OCI-LY1 (cell line): ENCODE data around the gene APCDD1.

Source experiments
- H2AFZ ChIP-seq: fragments of 200-600 bp; sonication (generic), shearing (Covaris generic); 2 replicates; pipeline ENCODE4 v1.6.0; 2014; ENCODE audit warnings: antibody characterized with exemption, mild to moderate bottlenecking, low read length
- H3F3A ChIP-seq: fragments of 200-600 bp; sonication (generic), shearing (Covaris generic); 2 replicates; pipeline ENCODE4 v1.6.0; 2014; ENCODE audit warnings: mild to moderate bottlenecking, antibody characterized with exemption, low read length, moderate library complexity; ENCODE audit not compliant: insufficient read depth
- H3K27ac ChIP-seq: fragments of 200-600 bp; sonication (generic); 2 replicates; pipeline ENCODE4 v1.5.1; 2014; ENCODE audit warnings: low read length, mixed run types, mild to moderate bottlenecking, low read depth; ENCODE audit not compliant: poor library complexity, severe bottlenecking
- H3K27me3 ChIP-seq: fragments of 200-600 bp; sonication (generic); 2 replicates; pipeline ENCODE4 v1.6.0; 2014; ENCODE audit warnings: antibody characterized with exemption, mild to moderate bottlenecking, low read length, moderate library complexity; ENCODE audit not compliant: insufficient read depth
- H3K36me3 ChIP-seq: fragments of 200-600 bp; sonication (generic); 2 replicates; pipeline ENCODE4 v1.6.1; 2014; ENCODE audit warnings: mild to moderate bottlenecking, antibody characterized with exemption, low read length, moderate library complexity, mixed read lengths; ENCODE audit not compliant: insufficient read depth
- H3K4me1 ChIP-seq: fragments of 200-600 bp; sonication (generic); 2 replicates; pipeline ENCODE4 v1.5.1; 2014; ENCODE audit warnings: mild to moderate bottlenecking, low read length, moderate library complexity; ENCODE audit not compliant: insufficient read depth, severe bottlenecking
- H3K4me2 ChIP-seq: fragments of 200-600 bp; sonication (generic), shearing (Covaris generic); 2 replicates; pipeline ENCODE4 v1.6.1; 2014; ENCODE audit warnings: low read length
- H3K4me3 ChIP-seq: fragments of 200-600 bp; sonication (generic); 2 replicates; pipeline ENCODE4 v1.5.1; 2014; ENCODE audit warnings: low read length, low read depth, mild to moderate bottlenecking, mixed read lengths; ENCODE audit not compliant: poor library complexity, severe bottlenecking
- H3K79me2 ChIP-seq: fragments of 200-600 bp; shearing (Covaris generic); 2 replicates; pipeline ENCODE4 v1.6.1; 2016; ENCODE audit warnings: mixed run types, low read length, mixed read lengths; ENCODE audit not compliant: insufficient read depth
- H3K9ac ChIP-seq: fragments of 200-600 bp; sonication (generic), shearing (Covaris generic); 2 replicates; pipeline ENCODE4 v1.6.1; 2014; ENCODE audit warnings: mild to moderate bottlenecking, low read length, mixed read lengths
- H3K9me2 ChIP-seq: fragments of 200-600 bp; sonication (generic), shearing (Covaris generic); 2 replicates; pipeline ENCODE4 v1.6.1; 2014; ENCODE audit warnings: low read depth, mild to moderate bottlenecking, low read length, mixed read lengths
- H3K9me3 ChIP-seq: fragments of 200-600 bp; shearing (Covaris generic); 2 replicates; pipeline ENCODE4 v1.6.1; 2014; ENCODE audit warnings: low read length, mixed read lengths
- H4K20me1 ChIP-seq: fragments of 200-600 bp; sonication (generic), shearing (Covaris generic); 2 replicates; pipeline ENCODE4 v1.6.0; 2016; ENCODE audit warnings: mild to moderate bottlenecking, low read length; ENCODE audit not compliant: insufficient read depth
- EZH2 ChIP-seq: fragments of 200-600 bp; sonication (generic), shearing (Covaris generic); IDR thresholded peaks from 2 replicates; pipeline ENCODE4 v1.8.0; 2017; ENCODE audit warnings: borderline replicate concordance, mixed run types, mild to moderate bottlenecking, antibody characterized with exemption, low read length, moderate library complexity, mixed read lengths
- TF ChIP-seq, protein P1 (sequence below): fragments of 200-600 bp; sonication (generic), shearing (Covaris generic); IDR thresholded peaks from 2 replicates; pipeline ENCODE4 v1.5.1; 2017; ENCODE audit warnings: mild to moderate bottlenecking, antibody characterized with exemption, low read length, moderate library complexity, mixed read lengths

Gene APCDD1

DNA sequence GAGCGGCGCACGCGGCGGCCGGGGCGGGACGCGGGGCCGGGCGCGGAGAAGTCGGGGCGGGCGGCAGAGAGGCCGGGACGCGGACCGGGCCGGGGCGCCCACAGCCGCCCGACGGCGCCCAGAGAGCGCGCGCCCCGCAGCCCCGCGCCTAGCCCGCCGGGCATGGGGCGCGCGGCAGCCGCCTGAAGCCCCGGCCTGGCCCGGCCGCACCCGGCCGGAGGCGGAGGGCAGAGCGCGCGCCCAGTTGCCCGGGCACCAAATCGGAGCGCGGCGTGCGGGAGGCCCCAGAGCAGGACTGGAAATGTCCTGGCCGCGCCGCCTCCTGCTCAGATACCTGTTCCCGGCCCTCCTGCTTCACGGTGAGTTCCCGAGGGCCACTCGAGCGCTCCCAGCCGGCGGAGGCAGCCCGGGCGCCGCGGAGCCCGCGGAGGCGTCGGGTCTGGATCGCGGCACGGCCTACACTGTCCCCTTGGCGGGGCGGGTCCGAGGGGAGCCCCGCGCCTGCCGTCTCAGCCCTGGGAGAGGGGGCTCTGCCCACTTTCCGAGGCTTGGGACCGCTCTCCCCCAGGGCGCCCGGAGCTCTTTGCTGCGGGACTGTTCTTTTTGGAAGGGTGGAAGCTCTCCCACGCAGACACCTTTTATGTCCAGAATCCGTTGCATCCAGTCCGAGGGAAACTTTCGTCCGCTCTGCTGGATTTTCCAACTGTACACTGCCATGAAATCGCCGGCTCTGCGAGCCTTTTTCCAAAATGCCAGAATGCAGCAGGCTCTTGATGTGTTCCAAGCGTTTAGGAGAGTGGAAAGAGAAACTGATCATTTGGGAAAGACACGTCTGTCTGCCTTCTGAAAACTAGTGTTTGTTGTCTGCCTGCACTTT is 484 bp downstream of the APCDD1 start:
- no peak overlapping the region for H2AFZ ChIP-seq
- no peaks in the 10 kb centered on the region for H4K20me1 ChIP-seq
- H3K79me2 ChIP-seq: no peaks in the 10 kb centered on the region
- peaks cover 3% of the 10 kb centered on the region; the same call in 1 of the 2 replicates for H3K27me3 ChIP-seq
- H3K9me2 ChIP-seq: no peaks in the 10 kb centered on the region
- peak overlapping the region; percentile 30 for H3K4me3 ChIP-seq
- no peak overlapping the region for H3K9ac ChIP-seq
- H3K4me2 ChIP-seq: peak overlapping the region; percentile 17; the same call in 1 of the 2 replicates
- TF ChIP-seq, protein P1, sequence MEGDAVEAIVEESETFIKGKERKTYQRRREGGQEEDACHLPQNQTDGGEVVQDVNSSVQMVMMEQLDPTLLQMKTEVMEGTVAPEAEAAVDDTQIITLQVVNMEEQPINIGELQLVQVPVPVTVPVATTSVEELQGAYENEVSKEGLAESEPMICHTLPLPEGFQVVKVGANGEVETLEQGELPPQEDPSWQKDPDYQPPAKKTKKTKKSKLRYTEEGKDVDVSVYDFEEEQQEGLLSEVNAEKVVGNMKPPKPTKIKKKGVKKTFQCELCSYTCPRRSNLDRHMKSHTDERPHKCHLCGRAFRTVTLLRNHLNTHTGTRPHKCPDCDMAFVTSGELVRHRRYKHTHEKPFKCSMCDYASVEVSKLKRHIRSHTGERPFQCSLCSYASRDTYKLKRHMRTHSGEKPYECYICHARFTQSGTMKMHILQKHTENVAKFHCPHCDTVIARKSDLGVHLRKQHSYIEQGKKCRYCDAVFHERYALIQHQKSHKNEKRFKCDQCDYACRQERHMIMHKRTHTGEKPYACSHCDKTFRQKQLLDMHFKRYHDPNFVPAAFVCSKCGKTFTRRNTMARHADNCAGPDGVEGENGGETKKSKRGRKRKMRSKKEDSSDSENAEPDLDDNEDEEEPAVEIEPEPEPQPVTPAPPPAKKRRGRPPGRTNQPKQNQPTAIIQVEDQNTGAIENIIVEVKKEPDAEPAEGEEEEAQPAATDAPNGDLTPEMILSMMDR: no peak
- TF ChIP-seq EZH2: no peak
- no peaks in the 10 kb centered on the region for H3K4me1 ChIP-seq
- no peaks in the 10 kb centered on the region for H3K9me3 ChIP-seq
- H3K36me3 ChIP-seq: no peaks in the 10 kb centered on the region
- H3F3A ChIP-seq: no peaks in the 10 kb centered on the region
- no peak overlapping the region for H3K27ac ChIP-seq

DNA sequence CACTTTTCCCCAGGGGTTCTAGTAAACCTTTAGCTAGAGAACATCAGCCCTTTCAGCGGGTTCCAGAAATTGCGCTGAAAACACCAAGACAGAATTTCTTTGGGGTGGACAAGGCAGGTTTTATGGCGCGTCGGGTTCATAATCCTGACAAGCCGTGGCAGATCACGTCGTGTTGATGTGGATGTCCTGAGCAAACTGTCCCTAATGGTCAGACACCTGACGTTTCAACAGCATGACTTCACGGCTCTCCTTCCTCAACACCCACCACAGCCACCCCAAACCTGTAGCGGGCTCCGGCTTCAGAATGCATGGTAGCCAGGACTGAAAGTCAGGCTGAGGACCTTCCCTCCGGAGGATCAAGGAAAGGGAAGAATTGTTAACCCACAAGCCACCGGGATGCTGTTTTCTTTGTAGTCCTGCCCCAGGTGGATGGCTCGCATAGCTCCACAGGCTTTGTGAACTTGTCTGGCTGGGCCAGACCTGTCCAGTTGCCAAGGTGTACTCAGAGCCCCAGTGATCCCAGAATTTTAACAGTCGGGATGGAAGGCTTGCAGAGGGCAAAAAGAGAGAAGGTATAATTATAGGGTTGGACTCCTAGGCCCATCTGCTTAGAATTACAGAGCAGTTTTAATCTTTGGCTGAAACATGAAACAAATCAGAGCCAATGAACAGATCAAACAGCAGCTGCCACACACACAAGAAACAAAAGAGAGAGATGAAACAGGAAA is 1.5 kb downstream of the APCDD1 start:
- no peaks in the 10 kb centered on the region for H4K20me1 ChIP-seq
- no peaks in the 10 kb centered on the region for H3K4me1 ChIP-seq
- H3K9ac ChIP-seq: no peak overlapping the region
- H3K27me3 ChIP-seq: peaks cover 3% of the 10 kb centered on the region; the same call in 1 of the 2 replicates
- H3F3A ChIP-seq: no peaks in the 10 kb centered on the region
- no peaks in the 10 kb centered on the region for H3K9me3 ChIP-seq
- no peak overlapping the region for H2AFZ ChIP-seq
- H3K4me3 ChIP-seq: no peak overlapping the region
- H3K27ac ChIP-seq: no peak overlapping the region
- no peaks in the 10 kb centered on the region for H3K79me2 ChIP-seq
- no peaks in the 10 kb centered on the region for H3K9me2 ChIP-seq
- no peak overlapping the region for H3K4me2 ChIP-seq
- no peaks in the 10 kb centered on the region for H3K36me3 ChIP-seq
- TF ChIP-seq, protein P1: no peak
- no peak for TF ChIP-seq EZH2

DNA sequence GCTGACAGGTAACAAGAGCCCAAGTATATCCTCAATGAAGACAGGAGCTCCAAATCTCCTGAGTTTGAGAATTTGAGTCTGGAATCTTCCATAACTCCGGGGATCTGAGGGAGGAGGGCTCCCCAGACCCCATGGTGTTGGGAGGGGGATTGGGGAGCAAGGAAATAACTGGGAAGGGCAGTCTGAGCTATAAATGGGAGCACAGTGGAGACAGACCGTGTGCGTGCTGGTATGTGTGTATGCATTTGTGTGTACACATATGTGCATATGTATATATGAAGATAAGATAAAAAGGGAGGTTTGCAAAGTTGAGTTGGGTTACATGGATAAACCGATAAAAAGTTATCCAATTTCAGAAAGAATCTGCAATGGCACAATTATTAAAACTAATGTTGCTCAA is 2.3 kb downstream of the APCDD1 start:
- Histone ChIP-seq H3K9me2 (no peaks in the 10 kb centered on the region), H4K20me1 (no peaks in the 10 kb centered on the region), H3K4me1 (no peaks in the 10 kb centered on the region), H3K36me3 (no peaks in the 10 kb centered on the region), H3K4me2 (no peak overlapping the region), H3K27ac (no peak overlapping the region), H3K9me3 (no peaks in the 10 kb centered on the region), H3K9ac (no peak overlapping the region), H3F3A (no peaks in the 10 kb centered on the region), H3K27me3 (peaks cover under 1% of the 10 kb centered on the region; the same call in 1 of the 2 replicates), H3K4me3 (no peak overlapping the region), H2AFZ (no peak overlapping the region), H3K79me2 (no peaks in the 10 kb centered on the region)
- TF ChIP-seq, protein P1: no peak
- no peak for TF ChIP-seq EZH2
